Mesenchymal stem cell (in vitro differentiated cells and primary cell): ENCODE measurements around the gene MAP3K20.

ENCODE experiments used
- DNase-seq: peaks from one replicate; pipeline ENCODE4 v3.0.0-alpha.2; 2013
- H2AFZ ChIP-seq: one replicate; pipeline ENCODE4 v1.6.1; 2013; ENCODE audit warnings: low read depth, mild to moderate bottlenecking, control low read depth, inconsistent platforms, low read length, moderate library complexity
- H2AK5ac ChIP-seq: 2 replicates; pipeline ENCODE4 v1.6.1; 2013; ENCODE audit warnings: low read length, moderate library complexity, mild to moderate bottlenecking, inconsistent platforms; ENCODE audit not compliant: severe bottlenecking
- H2BK120ac ChIP-seq: one replicate; pipeline ENCODE4 v1.6.1; 2013; ENCODE audit warnings: low read depth, mild to moderate bottlenecking, inconsistent platforms, low read length, moderate library complexity
- H2BK12ac ChIP-seq, 2 experiments: one replicate each; pipeline ENCODE4 v1.6.1; 2013; ENCODE audit warnings: inconsistent platforms in 2 of 2, low read length in 2 of 2, mild to moderate bottlenecking in 2 of 2, moderate library complexity in 2 of 2, control low read depth in 1 of 2
- H2BK15ac ChIP-seq: one replicate; pipeline ENCODE4 v1.6.1; 2013; ENCODE audit warnings: mild to moderate bottlenecking, low read depth, inconsistent platforms; ENCODE audit not compliant: poor library complexity, severe bottlenecking
- H2BK5ac ChIP-seq: 2 replicates; pipeline ENCODE4 v1.6.1; 2013; ENCODE audit warnings: low read depth, mild to moderate bottlenecking, low read length, control low read depth, inconsistent platforms; ENCODE audit not compliant: poor library complexity, severe bottlenecking
- H3K14ac ChIP-seq, 2 experiments: one replicate each; pipeline ENCODE4 v1.6.1; 2013; ENCODE audit warnings: inconsistent platforms in 2 of 2, low read length in 2 of 2, control low read depth in 1 of 2, mild to moderate bottlenecking in 1 of 2, moderate library complexity in 1 of 2
- H3K18ac ChIP-seq, 2 experiments: one replicate each; pipeline ENCODE4 v1.6.1; 2013; ENCODE audit warnings: inconsistent platforms in 2 of 2, low read length in 2 of 2, control low read depth in 1 of 2, low read depth in 1 of 2, mild to moderate bottlenecking in 1 of 2
- H3K23ac ChIP-seq, 2 experiments: one replicate each; pipeline ENCODE4 v1.6.1; 2013; ENCODE audit warnings: inconsistent platforms in 2 of 2, low read length in 2 of 2, mild to moderate bottlenecking in 2 of 2, moderate library complexity in 2 of 2, control low read depth in 1 of 2
- H3K27ac ChIP-seq: 2 replicates; pipeline ENCODE4 v1.5.1; 2013; ENCODE audit warnings: mild to moderate bottlenecking, moderate library complexity, low read length, control low read depth, inconsistent platforms; ENCODE audit not compliant: poor library complexity, severe bottlenecking
- H3K27me3 ChIP-seq, 2 experiments: 2 replicates each; pipeline versions ENCODE4 v1.6.1 to v1.7.0; 2013; ENCODE audit warnings: low read length in 2 of 2, mild to moderate bottlenecking in 2 of 2, moderate library complexity in 2 of 2, control low read depth in 1 of 2, inconsistent platforms in 1 of 2; ENCODE audit not compliant: control insufficient read depth in 1 of 2, insufficient read depth in 1 of 2
- H3K36me3 ChIP-seq, 2 experiments: 2 replicates each; pipeline versions ENCODE4 v1.6.1 to v1.7.0; 2013; ENCODE audit warnings: low read length in 2 of 2, control low read depth in 1 of 2, inconsistent platforms in 1 of 2, low read depth in 1 of 2, mild to moderate bottlenecking in 1 of 2; ENCODE audit not compliant: insufficient read depth in 2 of 2, control insufficient read depth in 1 of 2
- H3K4ac ChIP-seq, 2 experiments: one replicate each; pipeline ENCODE4 v1.6.1; 2013; ENCODE audit warnings: inconsistent platforms in 2 of 2, low read length in 2 of 2, mild to moderate bottlenecking in 2 of 2, moderate library complexity in 2 of 2, control low read depth in 1 of 2, low read depth in 1 of 2
- H3K4me1 ChIP-seq: 2 replicates; pipeline ENCODE4 v1.6.1; 2013; ENCODE audit warnings: low read depth, low read length, control low read depth; ENCODE audit not compliant: control insufficient read depth, insufficient read depth
- H3K4me2 ChIP-seq: 2 replicates; pipeline ENCODE4 v1.6.1; 2013; ENCODE audit warnings: low read length, mild to moderate bottlenecking, inconsistent platforms; ENCODE audit not compliant: poor library complexity, severe bottlenecking
- H3K4me3 ChIP-seq, 2 experiments: 2 replicates each; pipeline versions ENCODE4 v1.5.1 to v1.7.0; 2013; ENCODE audit warnings: low read length in 2 of 2, mild to moderate bottlenecking in 2 of 2, control low read depth in 1 of 2, low read depth in 1 of 2; ENCODE audit not compliant: insufficient read depth in 1 of 2
- H3K79me1 ChIP-seq: replicated peaks from 2 replicates; pipeline ENCODE4 v1.6.1; 2013; ENCODE audit warnings: mild to moderate bottlenecking, control low read depth, low read length, inconsistent platforms; ENCODE audit not compliant: poor library complexity, severe bottlenecking
- H3K9ac ChIP-seq: 2 replicates; pipeline ENCODE4 v1.7.0; 2013; ENCODE audit warnings: mild to moderate bottlenecking, low read length, moderate library complexity
- H3K9me3 ChIP-seq: 2 replicates; pipeline ENCODE4 v1.7.0; 2013; ENCODE audit warnings: mild to moderate bottlenecking, low read length; ENCODE audit not compliant: control insufficient read depth
- H4K8ac ChIP-seq: one replicate; pipeline ENCODE4 v1.6.1; 2013; ENCODE audit warnings: inconsistent platforms, mild to moderate bottlenecking, low read length, moderate library complexity
- H4K91ac ChIP-seq: one replicate; pipeline ENCODE4 v1.6.1; 2013; ENCODE audit warnings: mild to moderate bottlenecking, low read length, inconsistent platforms
- whole genome bisulfite sequencing: methylation state at CpG from one replicate; pipeline ENCODE4 v1.1.7; 2013; ENCODE audit warnings: mixed read lengths; 5-methylcytosine and 5-hydroxymethylcytosine counted together

Gene MAP3K20

DNA sequence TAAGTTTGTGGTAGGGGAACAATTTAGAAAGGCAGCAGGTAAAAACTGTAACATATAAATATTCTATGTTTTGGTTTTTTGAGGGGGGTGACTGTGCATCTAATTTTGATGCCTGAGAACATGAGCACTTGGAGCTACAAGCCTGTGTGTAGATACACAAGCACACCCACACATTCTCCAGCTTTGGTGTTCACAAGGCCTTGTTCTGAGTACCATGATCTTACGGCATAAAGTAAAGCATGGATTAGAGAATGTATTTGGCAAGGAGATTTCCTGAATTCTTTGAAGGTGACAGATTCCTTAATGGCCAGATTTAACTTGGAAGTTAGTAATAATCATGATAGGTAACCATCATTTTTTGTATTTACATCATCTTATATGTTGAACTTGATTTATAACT lies 42.7 kb downstream of the MAP3K20 start:
- no peak overlapping the region for H3K9ac ChIP-seq
- no peak overlapping the region for H3K18ac ChIP-seq
- DNase-seq, result no peak
- H3K9me3 ChIP-seq, result no peaks in the 10 kb centered on the region
- no peak overlapping the region for H3K23ac ChIP-seq
- no peak overlapping the region for H2AFZ ChIP-seq
- no peak overlapping the region for H2BK120ac ChIP-seq
- H3K36me3 ChIP-seq, result peaks cover 5 to 9% of the 10 kb centered on the region in 2 experiments
- peaks cover 5% of the 10 kb centered on the region for H3K4me1 ChIP-seq
- no peak overlapping the region for H2BK15ac ChIP-seq
- H3K4me3 ChIP-seq, result no peak overlapping the region
- no peak overlapping the region for H3K4me2 ChIP-seq
- no peak overlapping the region for H3K27ac ChIP-seq
- H3K79me1 ChIP-seq, result peaks cover 18% of the 10 kb centered on the region
- H2AK5ac ChIP-seq, result no peak overlapping the region
- WGBS, result no CpG with 5 or more reads among the region's 1 CpG
- no peak overlapping the region for H2BK12ac ChIP-seq
- no peak overlapping the region for H3K4ac ChIP-seq
- no peak overlapping the region for H2BK5ac ChIP-seq
- no peak overlapping the region for H4K8ac ChIP-seq
- no peak overlapping the region for H4K91ac ChIP-seq
- no peaks in the 10 kb centered on the region for H3K27me3 ChIP-seq
- H3K14ac ChIP-seq, result no peak overlapping the region

DNA sequence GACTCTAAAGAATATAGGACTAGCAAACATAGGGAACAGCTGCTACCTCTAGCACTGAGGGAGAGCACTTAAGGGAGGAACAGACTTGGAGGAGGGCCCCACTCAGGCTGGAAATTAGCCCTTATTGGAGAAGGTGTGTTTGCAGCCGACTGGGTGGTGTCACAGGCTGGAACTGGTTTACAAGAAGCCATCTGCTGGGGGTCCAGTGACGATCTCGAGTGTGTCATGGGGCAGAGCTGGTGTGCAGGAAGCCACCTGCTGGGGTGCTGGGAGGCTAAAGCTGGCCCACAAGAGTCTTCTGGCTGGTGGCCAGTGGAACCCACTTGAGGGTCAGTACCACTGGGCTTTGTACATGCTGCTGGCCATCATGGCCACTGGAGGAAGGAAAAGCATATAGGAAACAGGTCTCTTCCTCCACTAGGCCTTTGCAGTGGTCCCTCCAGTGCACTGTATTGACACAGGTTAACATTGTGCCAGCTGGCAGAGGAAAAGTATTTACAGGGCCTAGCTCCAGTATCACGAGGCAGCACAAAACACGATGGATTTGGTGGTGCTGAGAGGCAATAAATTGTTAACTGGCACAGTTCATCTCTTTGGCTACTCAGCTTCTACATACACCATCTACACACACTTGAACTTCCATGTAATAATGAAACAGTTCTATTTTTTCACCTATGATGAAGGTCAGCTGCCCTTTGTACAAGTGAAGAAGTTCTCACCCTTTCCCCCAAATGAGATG lies 43.6 kb downstream of the MAP3K20 start:
- Histone ChIP-seq H3K27me3 (no peaks in the 10 kb centered on the region), H2BK120ac (no peak overlapping the region), H3K14ac (peak overlapping the region in 1 of 2 experiments; percentile 26), H3K9ac (peak overlapping the region; percentile 6), H2AFZ (no peak overlapping the region), H3K9me3 (no peaks in the 10 kb centered on the region), H2AK5ac (peak overlapping the region; percentile 37), H2BK12ac (peak overlapping the region in 1 of 2 experiments; percentile 31), H3K4me2 (no peak overlapping the region), H3K4me3 (peak overlapping the region in 1 of 2 experiments; percentile 32), H3K4me1 (peaks cover 6% of the 10 kb centered on the region), H3K4ac (no peak overlapping the region), H4K8ac (no peak overlapping the region), H3K27ac (no peak overlapping the region), H3K18ac (peak overlapping the region in 1 of 2 experiments; percentile 65), H2BK5ac (no peak overlapping the region), H3K36me3 (peaks cover 5 to 9% of the 10 kb centered on the region in 2 experiments), H3K23ac (peak overlapping the region in 1 of 2 experiments; percentile 46), H2BK15ac (no peak overlapping the region), H3K79me1 (peaks cover 18% of the 10 kb centered on the region), H4K91ac (no peak overlapping the region)
- WGBS, result 92% methylated on average over 5 of the region's 5 CpGs
- no peak for DNase-seq

DNA sequence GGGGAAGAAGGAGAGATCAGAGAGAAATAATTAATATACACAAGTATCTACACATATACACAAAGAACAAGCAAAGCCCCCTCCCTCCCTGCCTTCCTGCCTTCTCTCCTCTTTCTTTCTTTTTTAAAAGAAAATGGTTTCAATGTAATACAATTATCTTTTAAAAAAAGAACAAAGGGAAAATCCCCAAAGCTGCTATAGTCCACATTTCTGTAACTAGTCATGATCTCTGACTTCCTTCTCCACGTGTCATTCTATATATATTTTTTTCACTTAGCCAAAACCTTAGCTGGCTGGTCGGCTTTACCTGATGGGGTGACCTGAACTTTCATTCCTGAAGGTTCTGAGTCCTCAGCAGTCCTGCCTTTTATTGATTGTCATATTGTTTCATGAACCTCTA lies 44.3 kb downstream of the MAP3K20 start:
- Histone ChIP-seq H3K4me2 (no peak overlapping the region), H2BK15ac (no peak overlapping the region), H3K27me3 (no peaks in the 10 kb centered on the region), H2BK5ac (no peak overlapping the region), H4K8ac (no peak overlapping the region), H3K9me3 (no peaks in the 10 kb centered on the region), H3K4me3 (no peak overlapping the region), H3K14ac (no peak overlapping the region), H2AFZ (no peak overlapping the region), H3K23ac (no peak overlapping the region), H2AK5ac (no peak overlapping the region), H3K27ac (no peak overlapping the region), H3K4ac (no peak overlapping the region), H2BK12ac (no peak overlapping the region), H4K91ac (no peak overlapping the region), H3K36me3 (peaks cover 5 to 10% of the 10 kb centered on the region in 2 experiments), H3K18ac (no peak overlapping the region), H2BK120ac (no peak overlapping the region), H3K79me1 (peaks cover 19% of the 10 kb centered on the region), H3K4me1 (peaks cover 9% of the 10 kb centered on the region), H3K9ac (peak overlapping the region; percentile 6)
- no peak for DNase-seq
- WGBS, result 99% methylated on average over 2 of the region's 2 CpGs

DNA sequence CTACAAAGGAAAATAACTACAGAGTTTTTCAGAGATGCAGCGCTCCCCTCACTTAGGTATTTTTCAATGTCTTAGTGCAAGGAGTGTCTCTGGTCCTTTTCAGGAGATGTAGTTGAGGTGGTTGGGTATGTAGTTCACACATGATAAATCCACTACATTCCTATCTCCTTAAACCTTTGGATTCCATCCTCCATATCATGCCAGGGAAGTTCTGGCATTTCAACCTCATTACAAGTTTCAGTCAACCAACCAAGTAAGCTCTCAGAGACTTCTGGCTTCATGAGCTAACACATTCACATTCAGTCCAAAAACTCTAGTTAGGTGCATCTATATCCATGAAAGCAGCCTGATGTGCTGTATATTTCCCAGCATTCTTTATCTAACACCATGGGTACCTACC lies 47.3 kb downstream of the MAP3K20 start:
- Histone ChIP-seq H3K79me1 (peaks cover 17% of the 10 kb centered on the region), H3K27ac (no peak overlapping the region), H3K9ac (no peak overlapping the region), H3K4me1 (peaks cover 9% of the 10 kb centered on the region), H4K8ac (no peak overlapping the region), H2BK15ac (no peak overlapping the region), H3K4me2 (no peak overlapping the region), H3K36me3 (peaks cover 5 to 16% of the 10 kb centered on the region in 2 experiments), H3K27me3 (no peaks in the 10 kb centered on the region), H3K9me3 (no peaks in the 10 kb centered on the region), H2AK5ac (no peak overlapping the region), H3K23ac (no peak overlapping the region), H3K4me3 (no peak overlapping the region), H2BK120ac (no peak overlapping the region), H3K14ac (no peak overlapping the region), H2BK5ac (no peak overlapping the region), H4K91ac (no peak overlapping the region), H2BK12ac (no peak overlapping the region), H3K18ac (no peak overlapping the region), H2AFZ (no peak overlapping the region), H3K4ac (no peak overlapping the region)
- 100% methylated on average over 1 of the region's 1 CpG for WGBS
- DNase-seq, result no peak
